Kidney capillary endothelial cell (primary cell): Measurements from ENCODE around the gene CDH15.
"Not testable (repeated sequence)": the region's sequence is repeated elsewhere in the genome, so short reads cannot be mapped to it uniquely, and the experiment has no call there.

Source experiments
- DNase-seq: peaks from one replicate; pipeline ENCODE4 v3.0.0-alpha.2; 2018; ENCODE audit warnings: low spot score

Gene CDH15

GRCh38 chr16:89155851-89156739 lies 15.5 kb upstream of the CDH15 start:
- no peak for DNase-seq

GRCh38 chr16:89156740-89157645 lies 14.6 kb upstream of the CDH15 start:
- DNase-seq, result no peak

GRCh38 chr16:89157778-89158177 lies 13.8 kb upstream of the CDH15 start:
- no peak for DNase-seq

- no peak for DNase-seq
These were observed 12.3 kb upstream of the CDH15 start for GRCh38 chr16:89159066-89159849.

- DNase-seq, result no peak
These were observed 11.6 kb upstream of the CDH15 start for GRCh38 chr16:89159850-89160354.

- DNase-seq, result no peak
These were observed 10.4 kb upstream of the CDH15 start for GRCh38 chr16:89160977-89161701.

- DNase-seq, result no peak
These were observed 9.5 kb upstream of the CDH15 start for GRCh38 chr16:89161763-89162713.

GRCh38 chr16:89163297-89163696 lies 8.3 kb upstream of the CDH15 start:
- no peak for DNase-seq

GRCh38 chr16:89164436-89164835 lies 7.1 kb upstream of the CDH15 start:
- DNase-seq, result no peak

GRCh38 chr16:89164847-89165680 lies 6.5 kb upstream of the CDH15 start:
- DNase-seq, result no peak

- not testable (repeated sequence) for DNase-seq
These were observed 5.9 kb upstream of the CDH15 start for GRCh38 chr16:89165681-89165979.

GRCh38 chr16:89166696-89167424 lies 4.7 kb upstream of the CDH15 start:
- no peak for DNase-seq

GRCh38 chr16:89167425-89167941 lies 4.1 kb upstream of the CDH15 start:
- DNase-seq, result peak; percentile 81

- no peak for DNase-seq
These were observed 3.0 kb upstream of the CDH15 start for GRCh38 chr16:89168381-89169189.

- DNase-seq, result no peak
These were observed 1.8 kb upstream of the CDH15 start for GRCh38 chr16:89169778-89170177.

- no peak for DNase-seq
These were observed 967 bp upstream of the CDH15 start for GRCh38 chr16:89170346-89171215.

GRCh38 chr16:89172171-89172527 lies 601 bp downstream of the CDH15 start:
- no peak for DNase-seq
